GM12878 (cell line): ENCODE data around the gene HNRNPA1. TPM values are rescaled to one million over a fixed set of nuclear protein-coding genes. Genes with fewer than 3 reads are reported as not detected.

Source experiments
- ASH2L ChIP-seq: fragments of 300-600, 200-600 bp; sonication (generic); IDR thresholded peaks from 2 replicates; pipeline ENCODE4 v1.6.1; 2017; ENCODE audit warnings: low read depth, mild to moderate bottlenecking, borderline replicate concordance
- BCLAF1 ChIP-seq: fragments of 450-650 bp; IDR thresholded peaks from 2 replicates; pipeline ENCODE4 v1.6.1; 2017; ENCODE audit warnings: antibody characterized with exemption, mild to moderate bottlenecking, moderate library complexity
- MLLT1 ChIP-seq: fragments of 450-650 bp; IDR thresholded peaks from 2 replicates; pipeline ENCODE4 v1.6.1; 2016; ENCODE audit warnings: mild to moderate bottlenecking
- RFX5 ChIP-seq: IDR thresholded peaks from 2 replicates; pipeline ENCODE4 v1.6.1; 2011; ENCODE audit warnings: low read depth, low read length, improper control_type of control experiment
- SIX5 ChIP-seq: IDR thresholded peaks from 2 replicates; pipeline ENCODE4 v1.6.1; 2011; ENCODE audit warnings: mild to moderate bottlenecking, low read depth, low read length, moderate library complexity; ENCODE audit not compliant: severe bottlenecking
- WRNIP1 ChIP-seq: IDR thresholded peaks from 2 replicates; pipeline ENCODE4 v1.6.1; 2011; ENCODE audit warnings: low read depth, low read length, improper control_type of control experiment, borderline replicate concordance
- polyA plus RNA-seq, 11 experiments: library from polyadenylated mRNA; depleted of rRNA in 4 of 11; unstranded in 6 of 11; stranded (reverse) in 5 of 11; fragments of >200 nt; fragmentation: Nextera tagmentation in 4 of 11; fragmentation: Illumina TruSeq in 1 of 11; extraction: Ambion mirVana in 4 of 11; extraction: Trizol in 1 of 11; gene quantifications; 1 replicate in 1 of 11; 2 replicates in 10 of 11; pipeline versions ENCODE4 v1.2.1 to v1.2.3, GENCODE V29; 2011 to 2016; ENCODE audit warnings: inconsistent platforms in 2 of 11, missing spikeins in 2 of 11, low read depth in 1 of 11
- total RNA-seq, 4 experiments: library from RNA; depleted of rRNA in 3 of 4; stranded (reverse); fragments of >200 nt in 3 of 4; fragmentation: Illumina TruSeq in 1 of 4; extraction: Trizol in 1 of 4; gene quantifications; 2 replicates each; pipeline versions ENCODE4 v1.2.1 to v1.2.3, GENCODE V29; 2013 to 2021

HNRNPA1 gene
- total and polyA plus RNA-seq, 10 of the 15 experiments (the other 5 are each of a cell fraction or from before 2014, with no cell fraction given) = 630 to 2,342 (median 1,407) TPM

GRCh38 chr12:54279632-54280467, 676 bp upstream of the HNRNPA1 start, which contains the start of gene CBX5 (continued):
- TF ChIP-seq BCLAF1 (no peak), WRNIP1 (no peak), SIX5 (no peak), RFX5 (no peak), ASH2L (no peak), MLLT1 (no peak; the same call in none of the 2 replicates)
